Right renal cortex interstitium (tissue), 3 donors: ENCODE results near the gene ESRRA. TPM values are rescaled to one million over a fixed set of nuclear protein-coding genes. Genes with fewer than 3 reads are reported as not detected.

ENCODE experiments used
- DNase-seq, 3 donors: peaks; one replicate each; pipeline ENCODE4 v3.0.0-alpha.2; 2013; ENCODE audit warnings: low read depth in 3 of 3, low spot score in 2 of 3
- polyA plus RNA-seq, 3 donors: library from polyadenylated mRNA; unstranded; fragments of 120-200 nt; gene quantifications; one replicate each; pipeline ENCODE4 v1.2.1, GENCODE V29; 2013; ENCODE audit not compliant: insufficient read length in 3 of 3

The ESRRA gene
- polyA plus RNA-seq: 10 to 100 TPM; 16.3 to 19.1 (median 16.4) TPM

GRCh38 chr11:64305075-64305690, at the start of gene ESRRA:
TSS of gene ESRRA (plus strand) at chr11:64305524. CDS start at chr11:64307180, 1,656 bp downstream.
- DNase-seq: peak; percentile 90 to 95 (median 94)

GRCh38 chr11:64256300-64256699, 49.0 kb upstream of the ESRRA start:
- no peak for DNase-seq

- DNase-seq: no peak
Measured at GRCh38 chr11:64258356-64258755, 47.0 kb upstream of the ESRRA start.

GRCh38 chr11:64258946-64259532, 46.3 kb upstream of the ESRRA start:
- DNase-seq: no peak

DNA sequence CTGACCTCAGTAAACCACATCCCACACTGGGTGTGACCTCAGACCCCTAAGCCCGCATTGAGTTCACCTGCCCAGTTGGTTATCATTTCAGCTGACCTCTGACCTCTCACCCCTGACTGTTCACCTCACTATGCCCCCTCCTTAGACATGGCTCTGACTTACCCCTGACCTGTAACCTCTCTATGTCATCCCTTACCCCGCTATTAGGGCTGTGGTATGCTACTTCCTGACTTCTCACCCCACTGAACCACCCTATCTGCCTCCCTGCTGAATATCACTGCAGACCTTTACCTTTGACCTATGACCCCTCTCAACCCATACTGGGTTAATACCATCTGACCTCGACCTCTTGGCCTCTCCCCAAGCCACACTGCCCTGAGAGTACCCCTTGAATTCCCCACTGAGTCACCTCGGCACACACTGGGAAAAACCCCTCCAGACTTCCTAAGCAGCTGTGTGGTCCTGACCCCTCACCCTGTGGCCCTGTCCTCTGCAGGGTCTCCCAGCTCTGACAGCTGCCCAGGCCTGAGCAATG, 45.7 kb upstream of the ESRRA start:
- no peak for DNase-seq

DNA sequence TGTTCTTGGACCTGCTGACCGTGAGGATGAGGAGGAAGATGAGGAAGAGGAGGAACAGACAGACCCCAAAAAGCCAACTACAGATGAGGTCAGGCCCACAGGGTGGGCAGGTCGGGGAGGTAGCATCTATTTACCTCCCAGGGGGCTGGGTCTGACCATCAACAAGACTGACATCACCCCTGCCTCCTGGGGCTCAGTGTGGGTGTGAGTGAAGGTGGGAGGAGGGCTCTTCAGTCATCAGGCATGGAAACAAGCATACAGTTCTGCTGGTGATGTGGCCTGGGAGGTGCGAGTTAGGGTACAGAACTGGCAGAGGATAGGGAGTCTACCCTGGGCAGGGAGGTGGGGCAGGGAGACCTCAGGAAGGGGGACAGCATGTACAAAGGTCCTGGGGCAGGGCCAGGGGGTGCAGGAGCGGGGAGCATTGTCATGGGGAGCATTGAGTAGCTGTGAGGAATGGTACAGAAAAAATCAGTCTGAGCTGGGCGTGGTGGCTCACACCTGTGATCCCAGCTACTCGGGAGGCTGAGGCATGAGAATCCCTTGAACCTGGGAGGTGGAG, 45.1 kb upstream of the ESRRA start:
- DNase-seq: no peak

GRCh38 chr11:64261556-64262080, 43.7 kb upstream of the ESRRA start:
- no peak for DNase-seq

DNA sequence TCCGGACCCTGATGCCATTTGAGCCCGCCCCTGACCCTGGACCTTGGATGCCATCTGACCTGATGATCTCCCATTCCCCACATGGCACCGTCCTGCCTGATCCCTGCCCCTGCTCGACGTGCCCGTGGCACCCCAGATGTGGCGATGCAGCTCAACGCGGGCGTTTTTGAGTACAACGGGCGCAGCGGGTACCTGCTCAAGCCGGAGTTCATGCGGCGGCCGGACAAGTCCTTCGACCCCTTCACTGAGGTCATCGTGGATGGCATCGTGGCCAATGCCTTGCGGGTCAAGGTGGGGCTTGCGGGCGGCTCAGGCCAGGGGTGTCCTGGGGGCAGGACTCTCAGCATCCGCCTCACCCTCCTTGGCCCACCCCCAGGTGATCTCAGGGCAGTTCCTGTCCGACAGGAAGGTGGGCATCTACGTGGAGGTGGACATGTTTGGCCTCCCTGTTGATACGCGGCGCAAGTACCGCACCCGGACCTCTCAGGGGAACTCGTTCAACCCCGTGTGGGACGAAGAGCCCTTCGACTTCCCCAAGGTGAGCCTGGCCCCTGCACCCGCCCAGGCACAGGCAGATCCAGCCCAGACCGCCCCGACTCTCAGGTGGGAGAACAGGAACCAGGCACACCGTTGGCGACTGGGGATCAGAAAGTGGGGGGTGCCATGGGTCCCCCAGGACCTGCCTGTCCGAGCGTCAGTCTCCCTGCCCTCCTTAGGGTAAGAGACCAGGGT, 42.9 kb upstream of the ESRRA start:
- no peak for DNase-seq

DNA sequence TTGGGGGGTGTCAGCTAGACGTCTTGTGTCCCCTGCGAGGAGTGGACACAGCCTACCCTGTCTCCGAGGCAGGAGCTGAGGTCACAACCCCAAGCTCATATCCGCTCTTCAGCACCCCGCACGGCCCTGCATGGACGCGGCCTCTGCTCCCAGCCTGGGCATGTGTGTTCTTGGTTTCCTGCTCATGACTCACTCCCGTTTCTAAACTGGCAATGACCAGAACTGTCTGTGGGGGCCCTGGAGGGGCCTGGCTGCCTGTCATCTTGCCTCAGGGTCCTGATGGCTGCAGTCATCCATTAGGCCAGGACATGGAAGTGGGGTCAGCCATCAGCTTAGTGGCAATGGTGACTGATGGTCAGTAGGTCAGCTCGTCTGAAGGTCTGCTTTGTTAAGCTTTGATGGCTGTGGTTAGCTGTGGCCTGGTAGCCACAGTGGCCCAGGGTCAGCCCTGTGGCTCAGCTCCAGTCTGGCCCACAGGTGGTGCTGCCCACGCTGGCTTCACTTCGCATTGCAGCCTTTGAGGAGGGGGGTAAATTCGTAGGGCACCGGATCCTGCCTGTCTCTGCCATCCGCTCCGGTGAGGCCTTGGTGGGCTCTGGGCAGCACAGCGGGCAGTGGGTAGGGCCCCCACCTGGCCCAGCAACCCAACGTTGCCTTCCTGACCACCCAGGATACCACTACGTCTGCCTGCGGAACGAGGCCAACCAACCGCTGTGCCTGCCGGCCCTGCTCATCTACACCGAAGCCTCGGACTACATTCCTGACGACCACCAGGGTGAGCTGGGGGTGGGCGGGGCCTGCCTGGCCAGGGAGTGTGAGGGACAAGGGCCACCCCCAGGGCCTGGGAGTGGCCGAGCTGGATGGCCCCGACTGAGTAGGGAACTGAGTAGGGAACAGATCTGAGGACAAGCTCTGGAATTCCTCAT, 42.0 kb upstream of the ESRRA start:
- DNase-seq: no peak

DNA sequence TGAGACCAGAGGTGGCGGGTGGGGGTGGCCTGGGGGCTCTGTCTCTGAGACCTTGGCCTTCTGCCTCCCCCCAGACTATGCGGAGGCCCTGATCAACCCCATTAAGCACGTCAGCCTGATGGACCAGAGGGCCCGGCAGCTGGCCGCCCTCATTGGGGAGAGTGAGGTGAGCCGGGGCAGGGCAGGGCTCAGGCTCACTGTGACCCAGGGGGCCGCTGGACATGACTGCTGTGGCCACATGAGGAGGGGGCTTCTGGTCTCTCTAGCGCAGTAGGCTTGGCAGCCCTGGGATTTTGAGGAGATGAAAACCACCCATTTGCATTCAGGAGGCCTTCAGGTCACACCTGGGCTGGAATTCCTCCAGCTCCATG, 41.4 kb upstream of the ESRRA start:
- DNase-seq: no peak

DNA sequence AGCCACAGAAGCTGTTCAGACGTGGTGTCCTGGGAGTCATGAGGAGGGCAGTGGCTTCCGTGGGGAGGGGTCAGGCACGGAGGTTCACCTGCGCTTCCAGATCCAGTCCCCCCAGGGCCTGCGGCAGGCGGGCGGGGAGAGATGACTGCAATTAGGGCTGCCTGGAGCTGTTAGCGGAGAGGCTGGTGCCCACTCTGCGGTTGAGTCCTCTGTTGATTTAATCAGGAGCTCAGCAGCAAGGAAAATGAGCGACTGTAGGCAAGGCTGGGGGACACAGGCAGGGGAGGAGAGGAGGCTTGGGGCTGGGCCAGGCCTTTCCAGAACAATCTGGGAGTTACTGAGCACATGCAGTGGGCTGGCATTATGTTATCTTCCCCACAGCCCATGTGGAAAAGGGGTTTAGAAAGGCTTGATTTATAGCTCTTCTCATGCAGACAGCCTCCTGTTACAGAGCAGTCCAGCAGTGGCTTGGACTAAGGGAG, 40.9 kb upstream of the ESRRA start:
- DNase-seq: no peak

GRCh38 chr11:64265176-64266160, 39.9 kb upstream of the ESRRA start:
- DNase-seq: no peak

GRCh38 chr11:64266339-64266738, 39.0 kb upstream of the ESRRA start:
- DNase-seq: no peak

GRCh38 chr11:64267207-64267945, 37.9 kb upstream of the ESRRA start:
- DNase-seq: no peak

- no peak for DNase-seq
Measured at GRCh38 chr11:64268025-64268892, 37.1 kb upstream of the ESRRA start.

DNA sequence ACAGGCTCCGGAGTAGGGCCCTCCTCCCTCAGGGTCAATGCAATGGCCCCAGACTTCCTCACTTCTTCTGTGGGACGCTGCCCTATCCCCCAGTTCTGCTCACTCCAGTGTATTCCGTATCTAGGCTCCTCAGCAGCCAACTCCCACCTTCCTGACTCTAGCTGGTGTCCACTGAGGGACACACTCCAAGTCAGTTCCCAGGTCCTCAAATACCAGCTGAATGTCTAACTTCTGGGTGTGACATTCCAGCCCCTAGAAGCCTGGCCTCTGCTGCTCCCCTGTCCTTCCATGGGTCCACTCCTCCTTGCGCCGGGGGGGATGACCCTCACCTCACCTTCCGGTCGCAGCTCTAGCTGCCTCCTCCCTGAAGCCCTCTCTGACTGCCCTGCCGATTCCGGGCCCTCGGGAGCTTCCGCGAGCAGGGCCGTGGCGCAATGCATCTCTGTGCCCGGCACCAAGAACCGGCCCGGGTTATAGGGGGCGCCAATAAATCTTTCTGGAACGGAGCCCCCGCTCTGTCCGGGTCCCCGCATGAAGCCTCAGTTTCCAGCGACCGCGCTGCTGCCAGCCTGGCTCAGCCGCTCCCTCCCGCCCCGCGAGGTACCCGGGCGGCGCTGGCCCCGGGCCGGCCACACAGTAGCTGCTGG, 36.3 kb upstream of the ESRRA start:
- no peak for DNase-seq
